Upper lobe of right lung (tissue), 1 donor: ENCODE data around the gene DCAF8L2. TPM values are rescaled to one million over a fixed set of nuclear protein-coding genes. Genes with fewer than 3 reads are reported as not detected.
"Not testable (repeated sequence)": the region's sequence is repeated elsewhere in the genome, so short reads cannot be mapped to it uniquely, and the experiment has no call there.

ENCODE experiments used
- ATAC-seq: fragments of 200-7000 bp; cut with Tn5 transposase; one replicate; pipeline ENCODE4 v1.9.1; 2020; ENCODE audit warnings: mild to moderate bottlenecking, moderate library complexity
- DNase-seq: peaks from one replicate; pipeline ENCODE4 v3.0.0-alpha.2; 2020
- H3K27ac ChIP-seq: fragments of 200-600 bp; one replicate; pipeline ENCODE4 v1.8.0; 2022
- H3K27me3 ChIP-seq: fragments of 200-600 bp; one replicate; pipeline ENCODE4 v1.8.0; 2022; ENCODE audit warnings: mild to moderate bottlenecking
- H3K36me3 ChIP-seq: fragments of 200-600 bp; one replicate; pipeline ENCODE4 v1.8.0; 2022
- H3K4me1 ChIP-seq: fragments of 200-600 bp; one replicate; pipeline ENCODE4 v1.8.0; 2022
- H3K4me3 ChIP-seq: fragments of 200-600 bp; one replicate; pipeline ENCODE4 v1.8.0; 2022; ENCODE audit warnings: mild to moderate bottlenecking
- H3K9me3 ChIP-seq: fragments of 200-600 bp; one replicate; pipeline ENCODE4 v1.8.0; 2022
- CTCF ChIP-seq: fragments of 200-600 bp; IDR thresholded peaks from one replicate; pipeline ENCODE4 v1.8.0; 2022; ENCODE audit warnings: antibody characterized with exemption
- intact Hi-C: fragments of 100-400 bp; cut with DNase I; formaldehyde crosslinking; loops from one replicate; pipeline ENCODE4 v1.11.0; 2022
- total RNA-seq: library from RNA; stranded (reverse); fragmentation: NEBNext Ultra II Directional; extraction: Animal tissue kit (Norgen Biotek cat#: 25700); gene quantifications from one replicate; pipeline ENCODE4 v1.2.1, GENCODE V29; 2021
- donor health status: DM: no; HTN: yes; CAD: no; lungs with severe emphysema.

Gene DCAF8L2
- total RNA-seq, 1 donor from 2014 or later, result not detected

GRCh38 chrX:27746516-27746915 is 156.4 kb downstream of the DCAF8L2 start:
- Histone ChIP-seq H3K36me3 (no peaks in the 10 kb centered on the region), H3K27ac (no peak overlapping the region), H3K4me3 (no peak overlapping the region), H3K4me1 (no peaks in the 10 kb centered on the region), H3K9me3 (no peaks in the 10 kb centered on the region), H3K27me3 (no peaks in the 10 kb centered on the region)
- intact Hi-C loops, result no loop called here
- TF ChIP-seq CTCF, result no peak
- no peak for DNase-seq
- ATAC-seq, result no peak

GRCh38 chrX:27750298-27750697 is 160.2 kb downstream of the DCAF8L2 start:
- H3K4me3 ChIP-seq, H3K27ac ChIP-seq, ATAC-seq, H3K36me3 ChIP-seq, H3K9me3 ChIP-seq, H3K27me3 ChIP-seq, intact Hi-C loops, H3K4me1 ChIP-seq, DNase-seq: not testable (repeated sequence)

- no peak for ATAC-seq
- no peak for TF ChIP-seq CTCF
- no peaks in the 10 kb centered on the region for H3K36me3 ChIP-seq
These were observed 161.8 kb downstream of the DCAF8L2 start for GRCh38 chrX:27751976-27752375.

GRCh38 chrX:27765718-27766117 is 175.6 kb downstream of the DCAF8L2 start:
- Histone ChIP-seq H3K27ac (no peak overlapping the region), H3K9me3 (no peaks in the 10 kb centered on the region), H3K36me3 (no peaks in the 10 kb centered on the region), H3K27me3 (no peaks in the 10 kb centered on the region), H3K4me1 (no peaks in the 10 kb centered on the region), H3K4me3 (no peak overlapping the region)
- DNase-seq (no peak), ATAC-seq (no peak)
- intact Hi-C loops, result no loop called here
- no peak for TF ChIP-seq CTCF

More at GRCh38 chrX:27751976-27752375, 161.8 kb downstream of the DCAF8L2 start:
- no peak for DNase-seq
- Histone ChIP-seq H3K27ac (no peak overlapping the region), H3K4me3 (no peak overlapping the region), H3K9me3 (no peaks in the 10 kb centered on the region), H3K4me1 (no peaks in the 10 kb centered on the region), H3K27me3 (no peaks in the 10 kb centered on the region)
- intact Hi-C loops, result no loop called here

- DNase-seq (no peak), ATAC-seq (no peak)
- no peaks in the 10 kb centered on the region for H3K27me3 ChIP-seq
- no peaks in the 10 kb centered on the region for H3K36me3 ChIP-seq
- H3K4me1 ChIP-seq, result no peaks in the 10 kb centered on the region
- H3K9me3 ChIP-seq, result no peaks in the 10 kb centered on the region
- no peak overlapping the region for H3K27ac ChIP-seq
- no peak overlapping the region for H3K4me3 ChIP-seq
- TF ChIP-seq CTCF, result no peak
- intact Hi-C loops, result no loop called here
These were observed 177.2 kb downstream of the DCAF8L2 start for GRCh38 chrX:27767387-27767786.

- Histone ChIP-seq H3K36me3 (no peaks in the 10 kb centered on the region), H3K9me3 (no peaks in the 10 kb centered on the region), H3K4me3 (no peak overlapping the region), H3K27me3 (no peaks in the 10 kb centered on the region), H3K4me1 (no peaks in the 10 kb centered on the region), H3K27ac (no peak overlapping the region)
- intact Hi-C loops, result no loop called here
- no peak for ATAC-seq
- TF ChIP-seq CTCF, result no peak
- DNase-seq, result no peak
These were observed 185.8 kb downstream of the DCAF8L2 start for GRCh38 chrX:27775984-27776383.
